Right hindlimb (tissue), 1 donor: ENCODE measurements around the gene OTULINL.

Experiments
- DNase-seq: peaks from one replicate; pipeline ENCODE4 v3.0.0-alpha.2; 2018

OTULINL gene

DNA sequence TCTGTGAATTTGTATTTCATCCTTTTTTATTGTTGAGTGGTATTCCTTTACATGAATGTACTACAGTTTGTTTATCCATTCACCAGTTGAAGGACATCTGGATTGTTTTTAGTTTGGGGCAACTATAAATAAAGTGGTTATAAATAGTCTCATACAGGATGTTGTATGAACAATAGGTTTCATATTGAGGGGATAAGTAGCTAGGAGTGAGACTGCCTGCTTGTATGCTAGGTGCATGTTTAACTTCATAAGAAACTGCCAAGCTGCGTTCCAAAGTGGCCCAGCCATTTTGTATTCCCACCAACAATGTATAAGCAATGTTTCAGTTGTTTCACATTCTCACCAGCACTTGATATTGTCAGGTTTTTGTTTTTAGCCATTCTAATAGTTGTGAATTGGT lies 21.5 kb downstream of the OTULINL start:
- DNase-seq = no peak

DNA sequence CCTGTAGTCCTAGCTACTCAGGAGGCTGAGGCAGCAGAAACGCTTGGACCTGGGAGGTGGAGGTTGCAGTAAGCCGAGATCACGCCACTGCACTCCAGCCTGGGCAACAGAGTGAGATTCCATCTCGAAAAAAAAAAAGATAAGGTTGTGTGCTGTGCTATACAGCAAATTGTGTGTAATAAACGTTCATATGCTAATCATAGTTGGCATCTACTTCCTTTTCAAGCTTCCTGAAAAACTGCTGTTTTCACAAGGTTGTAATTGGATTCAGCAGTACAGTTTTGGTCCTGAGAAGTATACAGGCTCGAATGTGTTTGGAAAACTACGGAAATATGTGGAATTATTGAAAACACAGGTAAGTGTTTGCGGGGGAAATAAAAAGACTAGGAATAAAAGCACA lies 25.5 kb downstream of the OTULINL start:
- DNase-seq = no peak

DNA sequence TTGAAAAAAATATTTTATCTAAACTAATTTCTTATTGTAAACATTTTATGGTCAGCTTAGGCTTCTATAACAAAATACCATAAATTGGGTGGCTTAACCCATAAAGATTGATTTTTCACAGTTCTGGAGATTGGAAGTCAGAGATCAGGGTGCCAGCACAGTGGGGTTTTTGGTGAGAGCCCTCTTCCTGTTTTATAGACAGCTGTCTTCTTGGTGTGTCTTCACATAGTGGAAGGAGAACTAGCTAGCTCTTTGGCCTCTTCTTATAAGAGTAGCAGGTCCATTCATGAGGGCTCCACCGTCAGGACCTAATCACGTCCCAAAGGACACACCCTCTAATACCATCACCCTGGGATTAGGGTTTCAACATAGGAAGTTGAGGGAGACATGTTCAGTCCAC lies 26.6 kb downstream of the OTULINL start:
- DNase-seq = no peak

DNA sequence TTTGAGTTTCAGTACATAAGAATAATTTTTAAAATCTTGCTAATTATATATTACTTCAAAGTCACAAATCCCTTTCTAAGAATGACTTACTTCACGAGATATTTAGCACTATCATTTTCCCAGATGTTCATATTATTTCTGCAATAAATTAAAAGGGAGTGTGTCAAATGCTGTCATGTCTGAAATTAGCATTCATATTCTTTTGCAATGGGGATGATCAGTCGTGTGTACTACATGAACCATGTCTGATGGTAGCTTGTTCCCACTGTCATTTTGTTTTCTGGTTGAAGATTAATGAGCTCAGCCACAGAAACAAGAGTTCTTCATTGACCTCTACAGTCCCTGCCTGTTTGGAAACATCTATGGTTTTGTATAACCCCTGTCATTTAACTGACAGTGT lies 30.1 kb downstream of the OTULINL start:
- no peak for DNase-seq

DNA sequence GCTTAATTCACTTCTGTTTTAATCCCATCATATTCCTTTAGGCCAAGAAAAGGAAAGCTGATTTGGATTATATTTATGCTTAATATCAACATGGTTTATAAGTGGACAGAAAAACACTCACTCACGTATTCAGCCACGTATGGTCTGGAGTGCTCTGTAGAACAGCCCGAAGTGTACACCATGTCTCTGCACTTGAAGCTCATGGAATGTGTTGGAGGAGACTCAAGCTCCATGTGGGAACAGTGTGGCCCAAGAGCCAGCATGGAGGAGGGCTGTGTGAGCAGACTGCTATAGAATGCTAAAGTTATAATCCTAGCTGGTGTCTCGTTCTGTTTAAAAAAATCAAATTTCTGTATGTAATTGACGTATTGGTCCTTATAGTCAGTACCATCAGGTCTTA lies 32.9 kb downstream of the OTULINL start:
- no peak for DNase-seq

DNA sequence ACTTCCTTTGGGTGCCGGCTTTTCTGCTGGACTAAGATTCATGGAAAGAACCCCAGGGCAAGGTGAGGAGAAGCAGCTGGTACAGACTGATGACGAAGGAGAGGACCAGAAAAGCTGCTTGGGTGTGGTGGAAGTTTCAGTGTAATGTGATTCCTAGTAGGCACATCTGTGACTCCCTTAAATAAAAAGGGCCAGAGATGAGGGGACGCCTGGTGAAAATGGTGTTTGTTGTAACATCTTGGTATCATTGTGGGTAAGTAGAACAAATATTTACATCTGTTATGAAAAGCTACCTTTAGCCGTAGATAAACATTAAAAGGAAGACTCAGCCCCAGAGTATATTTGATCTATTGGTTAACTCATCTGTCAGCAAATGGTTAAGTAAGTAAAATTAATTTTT lies 33.8 kb downstream of the OTULINL start:
- no peak for DNase-seq

DNA sequence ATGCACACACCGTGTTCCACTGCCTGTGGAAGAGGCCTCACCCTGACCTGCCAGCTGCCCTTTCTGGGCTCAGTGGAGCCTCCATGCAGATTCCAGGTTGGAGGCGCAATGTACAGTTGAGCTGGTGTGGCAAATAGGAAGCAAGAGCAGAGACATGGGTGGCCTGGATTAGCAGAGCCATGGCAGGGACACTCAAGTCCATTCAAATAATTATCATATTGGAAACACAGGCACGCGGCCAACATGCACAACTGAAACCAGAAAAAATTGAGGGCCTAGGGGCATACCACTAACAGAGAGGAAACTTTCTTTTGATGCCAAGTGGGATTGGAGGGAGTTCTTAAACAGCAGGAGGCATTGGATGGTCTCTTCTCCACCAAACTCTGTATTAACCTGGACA lies 35.8 kb downstream of the OTULINL start:
- DNase-seq = no peak

DNA sequence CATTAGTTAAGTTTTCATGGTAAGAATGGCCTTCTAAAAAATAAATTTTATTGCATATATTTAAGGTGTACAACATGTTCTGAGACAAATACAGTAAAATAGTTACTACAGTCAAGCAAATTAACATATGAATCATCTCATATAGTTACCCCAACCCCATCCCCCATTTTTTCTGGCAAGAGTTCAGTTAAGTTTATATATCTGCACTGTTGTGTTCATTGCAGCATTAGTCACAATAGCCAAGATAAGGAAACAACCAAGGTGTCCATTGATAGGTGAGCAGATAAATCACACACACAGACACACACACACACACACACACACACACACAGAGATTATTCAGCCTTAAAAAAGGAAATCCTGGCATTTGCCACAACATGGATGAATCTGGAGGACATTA lies 45.7 kb downstream of the OTULINL start:
- DNase-seq = no peak

DNA sequence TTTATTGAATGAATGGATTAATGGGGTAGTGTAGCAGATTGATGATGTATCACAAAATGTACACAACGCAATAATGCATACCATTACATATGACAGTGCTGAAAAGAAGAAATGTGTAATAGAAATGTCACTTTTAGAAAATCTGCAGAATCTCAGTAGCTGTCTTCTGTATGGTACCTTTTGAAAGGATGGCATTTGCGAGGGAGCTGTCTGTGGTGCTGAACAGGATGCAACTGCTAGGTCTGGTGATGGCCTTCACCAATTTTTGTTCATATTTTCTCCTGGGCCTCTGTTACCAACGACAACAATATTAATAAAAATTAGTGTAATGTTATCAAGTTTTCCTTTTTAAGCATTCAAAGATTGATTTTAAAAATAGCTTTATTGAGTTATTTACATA lies 46.8 kb downstream of the OTULINL start:
- DNase-seq = peak; percentile 69

DNA sequence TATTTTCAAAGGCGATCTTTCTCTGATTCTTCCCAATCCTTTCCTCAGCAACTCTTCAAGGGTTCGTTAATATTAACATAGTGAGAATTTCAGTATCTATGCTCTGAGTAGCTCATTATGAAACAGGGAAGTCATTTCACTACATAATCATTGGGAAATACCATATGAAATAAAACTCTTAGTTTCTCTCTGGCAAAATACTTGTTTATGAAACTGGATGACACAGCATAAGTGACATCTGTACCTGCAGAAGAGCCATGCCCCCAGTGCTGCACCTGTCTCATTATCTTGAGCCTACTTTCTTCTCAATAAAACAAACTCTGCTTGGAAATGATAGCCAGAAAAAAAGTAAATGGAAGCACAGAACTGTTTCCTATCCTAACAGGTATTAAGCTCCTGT lies 49.1 kb downstream of the OTULINL start:
- DNase-seq = no peak

DNA sequence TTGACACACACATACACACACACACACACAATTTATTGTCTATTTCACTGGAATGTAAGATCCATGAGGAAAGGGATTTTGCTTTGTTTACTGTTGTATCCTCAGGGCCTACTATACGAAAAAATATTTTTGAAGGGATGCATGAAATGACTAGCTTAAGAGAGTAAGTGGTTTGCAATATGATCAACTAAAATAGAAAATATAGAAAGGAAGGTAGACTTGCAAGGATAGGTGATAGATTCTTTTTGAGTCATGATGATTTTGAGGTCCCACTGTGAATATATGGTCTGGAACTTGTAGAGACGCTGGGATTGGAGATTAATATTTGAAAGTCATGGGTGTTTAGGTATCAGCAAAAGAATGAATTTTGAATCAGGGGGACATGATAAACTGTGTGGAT lies 54.1 kb downstream of the OTULINL start:
- DNase-seq = no peak

DNA sequence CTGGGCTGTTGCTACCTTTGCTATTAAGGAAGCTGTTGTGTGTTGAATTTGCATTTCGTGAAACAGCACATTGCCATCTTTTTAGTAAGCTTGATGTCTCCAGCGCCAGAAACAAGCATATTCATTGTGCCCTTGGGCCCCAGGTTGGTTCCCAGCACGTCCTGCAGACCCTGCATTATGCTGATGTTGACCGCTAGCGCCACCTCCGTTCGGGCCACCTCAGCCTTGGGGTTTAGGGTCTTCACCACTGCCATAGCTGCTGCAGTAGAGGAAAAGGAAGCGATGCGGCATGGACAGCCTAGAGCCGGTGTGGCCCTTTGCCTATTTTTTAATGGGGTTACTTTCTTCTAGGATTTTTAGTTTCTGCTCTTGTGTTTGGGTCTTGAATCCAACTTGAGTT lies 59.2 kb downstream of the OTULINL start:
- DNase-seq = no peak

DNA sequence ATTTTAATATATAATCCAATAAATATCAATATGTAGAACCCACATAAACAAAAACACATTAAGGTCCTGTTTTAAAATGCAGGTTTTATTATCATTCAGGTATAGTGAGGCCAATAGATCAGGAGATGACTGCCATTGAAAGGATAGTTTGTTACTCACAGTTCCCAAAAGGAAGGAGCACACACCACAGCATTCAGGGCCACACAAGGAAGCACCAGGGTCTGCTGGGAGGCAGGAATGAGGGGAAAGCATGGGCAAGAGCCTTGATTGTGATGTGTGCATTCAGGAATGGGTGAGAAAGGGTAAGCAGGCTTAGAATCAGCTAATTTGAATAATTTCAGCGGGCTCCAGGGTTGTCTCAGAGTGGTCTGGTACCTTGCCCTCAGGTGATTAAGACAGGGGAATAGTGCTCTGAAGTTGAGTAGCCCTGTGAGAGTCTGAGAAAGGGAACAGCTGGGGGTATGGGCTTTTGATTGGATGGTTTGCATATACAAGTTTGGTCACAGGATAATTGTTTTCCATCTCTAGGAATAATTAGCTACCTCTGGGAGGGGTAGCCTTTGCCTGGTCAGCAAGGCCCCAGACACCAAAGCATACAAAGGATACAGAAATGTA lies 63.1 kb downstream of the OTULINL start:
- no peak for DNase-seq

DNA sequence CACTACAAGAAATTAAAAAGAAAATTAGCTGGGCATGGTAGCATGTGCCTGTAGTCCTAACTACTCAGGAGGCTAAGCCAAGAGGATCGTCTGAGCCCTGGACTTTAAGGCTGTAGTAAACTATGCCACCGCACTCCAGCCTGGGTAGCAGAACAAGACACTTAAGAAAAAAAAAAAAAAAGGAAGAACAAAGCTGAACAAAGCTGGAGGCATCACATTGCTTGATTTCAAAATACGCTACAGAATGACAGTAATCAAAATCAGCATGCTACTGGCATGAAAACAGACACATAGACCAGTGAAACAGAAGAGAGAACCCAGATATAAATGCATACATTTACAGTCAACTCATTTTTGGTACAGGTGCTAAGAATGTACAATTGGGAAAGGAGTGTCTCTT lies 68.5 kb downstream of the OTULINL start:
- no peak for DNase-seq

DNA sequence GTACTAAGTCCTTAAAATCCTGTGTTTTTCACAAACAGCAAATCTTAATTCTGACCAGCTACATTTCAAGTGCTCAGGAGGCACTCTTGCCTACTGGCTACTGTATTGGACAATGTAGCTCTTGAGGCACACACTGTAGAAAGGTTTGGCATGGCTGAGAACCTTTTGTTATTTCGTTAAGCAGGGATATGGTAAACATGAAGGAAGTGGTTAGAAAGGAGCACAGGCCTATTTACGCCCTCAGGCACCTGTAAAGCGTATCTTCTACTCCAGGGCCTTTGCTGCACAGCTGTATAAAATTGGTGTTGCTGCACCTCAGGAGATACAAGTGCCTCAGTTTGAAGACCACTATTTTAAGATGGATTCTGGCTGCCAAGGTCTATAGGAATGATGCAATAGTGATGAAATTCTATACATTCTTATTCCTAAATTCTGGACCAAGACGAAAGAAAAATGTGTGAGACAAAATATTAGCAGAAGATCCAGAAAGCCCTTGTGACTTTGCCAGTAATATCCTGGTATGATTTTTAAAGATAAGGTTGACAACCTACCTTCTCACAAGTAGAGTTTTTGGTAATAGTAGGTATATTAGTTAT lies 73.7 kb downstream of the OTULINL start:
- no peak for DNase-seq

DNA sequence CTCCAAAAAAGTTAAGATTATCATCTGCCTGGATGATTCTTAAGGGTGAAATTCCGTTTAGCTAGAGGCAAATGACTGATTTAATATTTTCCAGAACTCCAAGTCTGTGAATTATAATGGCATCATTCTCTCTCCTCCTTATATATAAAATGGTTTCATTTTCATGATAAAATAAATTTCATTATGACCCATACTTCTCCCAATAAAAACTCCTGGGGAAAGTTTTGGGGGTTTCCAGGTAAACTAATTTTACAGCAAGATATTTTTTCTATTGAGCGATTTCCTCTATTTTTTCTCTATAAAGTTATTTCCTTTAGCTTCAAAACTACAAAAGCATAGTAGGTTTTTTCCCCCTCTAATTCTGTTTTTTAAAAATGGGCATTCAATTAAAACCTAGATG lies 75.3 kb downstream of the OTULINL start:
- DNase-seq = no peak

DNA sequence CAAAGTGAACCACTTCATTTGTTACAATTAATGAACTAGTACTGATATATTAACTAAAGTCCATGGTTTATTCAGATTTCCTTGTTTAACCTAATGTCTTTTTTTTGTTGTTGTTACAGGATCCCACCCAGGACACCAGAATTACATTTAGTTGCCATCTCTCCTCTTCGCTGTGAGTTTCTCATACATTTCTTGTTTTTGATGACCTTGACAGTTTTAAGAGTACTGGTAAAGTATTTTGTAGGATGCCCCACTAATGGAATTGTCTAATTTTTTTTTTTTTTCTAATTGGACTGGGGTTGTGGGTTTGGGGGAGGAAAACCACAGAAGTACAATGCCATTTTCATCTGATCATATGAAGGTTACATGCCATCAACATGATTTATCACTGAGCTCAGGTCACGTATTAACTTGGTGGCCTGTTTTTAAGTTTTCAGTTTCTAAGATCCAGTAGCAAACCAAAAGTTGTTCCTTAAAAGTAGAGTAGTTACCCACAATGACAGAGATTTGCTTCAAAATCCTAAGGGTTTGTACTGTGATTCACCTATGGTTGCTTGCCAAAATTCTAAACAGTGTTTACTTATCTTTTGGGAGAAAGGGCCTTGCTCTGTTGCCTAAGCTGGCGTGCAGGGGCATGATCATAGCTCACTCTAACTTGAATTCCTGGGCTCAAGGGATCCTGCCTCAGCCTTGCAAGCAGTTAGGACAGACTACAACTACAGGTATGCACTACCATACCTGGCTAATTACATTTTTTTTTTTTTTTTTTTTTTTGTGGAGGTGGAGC lies 78.4 kb downstream of the OTULINL start:
- no peak for DNase-seq

DNA sequence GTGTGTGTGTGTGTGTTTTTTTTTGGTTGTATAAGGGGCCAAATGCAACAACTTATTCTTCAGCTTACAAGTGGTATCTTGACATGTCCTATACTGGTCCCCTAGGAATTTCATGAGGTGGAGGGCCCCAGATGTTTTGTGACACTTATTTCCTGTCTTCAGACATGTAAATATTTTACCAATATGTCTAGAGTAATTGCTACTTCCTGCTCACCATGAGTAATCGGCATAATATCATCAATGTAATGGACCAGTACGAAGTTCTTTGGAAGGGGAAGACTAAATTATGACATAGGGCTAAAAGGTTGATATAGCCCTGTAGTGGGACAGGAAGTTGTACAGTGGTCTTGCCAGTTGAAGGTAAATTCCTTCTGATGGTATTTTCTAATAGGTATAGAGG lies 79.2 kb downstream of the OTULINL start:
- DNase-seq = no peak
